Fibroblast of skin of back (primary cell): Measurements from ENCODE around the gene SNX19.
"Not testable (repeated sequence)": the region's sequence is repeated elsewhere in the genome, so short reads cannot be mapped to it uniquely, and the experiment has no call there.

Experiments used
- DNase-seq: peaks from one replicate; pipeline ENCODE4 v3.0.0-alpha.2; 2013

Gene SNX19

DNA sequence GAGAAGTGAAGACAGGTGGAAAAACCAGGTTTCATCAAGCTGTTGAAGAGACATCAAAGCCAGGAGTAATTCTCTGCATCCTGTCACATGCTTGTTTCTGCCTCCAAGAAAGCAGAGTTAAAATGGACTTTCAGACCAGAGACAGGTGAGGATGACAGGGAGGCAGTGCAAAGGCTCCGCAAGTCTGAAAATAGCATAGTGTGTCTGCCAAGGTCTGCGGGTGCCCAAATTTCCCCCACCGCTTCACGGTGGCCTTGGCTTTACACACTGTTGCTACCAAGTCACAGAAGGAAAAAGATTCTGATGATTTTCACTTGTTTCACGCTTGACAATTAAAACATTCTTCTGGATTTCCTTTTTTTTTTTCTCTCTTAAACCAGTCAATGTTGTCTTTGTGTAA lies 44.2 kb downstream of the SNX19 start:
- no peak for DNase-seq

DNA sequence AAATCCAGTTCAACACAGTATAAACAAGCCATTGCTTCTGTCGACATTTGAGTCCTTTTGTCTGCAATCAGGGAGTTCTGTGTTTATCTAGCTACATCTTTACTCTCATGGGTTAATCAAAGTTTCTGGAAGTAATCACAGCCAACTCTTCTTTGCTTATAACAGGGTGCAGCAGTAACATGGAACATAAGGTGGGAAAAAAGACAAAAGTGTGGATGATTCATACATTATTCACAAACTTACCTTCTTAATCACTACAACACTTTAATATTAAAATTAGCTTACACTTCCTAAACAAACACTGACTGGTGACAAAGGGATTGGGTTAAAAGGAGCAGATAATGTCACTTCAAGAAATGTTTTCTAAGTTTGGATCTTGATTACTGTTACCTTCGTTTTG lies 44.7 kb downstream of the SNX19 start:
- DNase-seq = no peak

DNA sequence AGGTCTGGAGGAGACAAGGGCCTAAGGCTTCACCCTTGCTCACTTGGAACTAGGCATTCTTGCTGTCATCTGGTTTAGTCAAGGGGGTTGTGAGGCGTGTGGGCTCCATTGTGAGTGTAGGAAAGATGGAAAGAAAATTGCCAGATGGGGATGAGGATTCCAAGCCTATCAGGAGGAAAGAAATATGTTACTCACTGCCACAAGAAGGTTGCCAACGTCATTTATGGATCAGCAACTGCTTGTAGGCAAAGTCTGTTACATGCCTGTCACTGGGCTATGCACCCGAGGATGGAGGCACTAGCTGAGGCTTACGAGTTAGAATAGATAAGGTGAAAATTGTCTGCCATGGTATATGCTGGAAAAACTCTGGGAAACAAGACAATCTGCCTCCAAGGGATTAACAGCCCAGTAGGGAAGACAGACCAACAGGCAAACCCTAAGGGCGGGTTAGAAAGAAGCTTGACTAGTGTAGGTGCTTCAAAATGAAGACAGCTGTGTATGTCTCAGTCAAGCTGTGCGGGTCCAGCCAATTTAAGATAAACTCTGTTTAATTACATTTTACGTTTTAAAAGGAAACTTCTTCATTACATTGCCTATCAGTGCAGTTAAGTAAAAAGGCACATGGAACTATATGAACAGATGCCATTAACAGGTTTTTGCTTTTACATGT lies 47.4 kb downstream of the SNX19 start:
- DNase-seq = no peak

DNA sequence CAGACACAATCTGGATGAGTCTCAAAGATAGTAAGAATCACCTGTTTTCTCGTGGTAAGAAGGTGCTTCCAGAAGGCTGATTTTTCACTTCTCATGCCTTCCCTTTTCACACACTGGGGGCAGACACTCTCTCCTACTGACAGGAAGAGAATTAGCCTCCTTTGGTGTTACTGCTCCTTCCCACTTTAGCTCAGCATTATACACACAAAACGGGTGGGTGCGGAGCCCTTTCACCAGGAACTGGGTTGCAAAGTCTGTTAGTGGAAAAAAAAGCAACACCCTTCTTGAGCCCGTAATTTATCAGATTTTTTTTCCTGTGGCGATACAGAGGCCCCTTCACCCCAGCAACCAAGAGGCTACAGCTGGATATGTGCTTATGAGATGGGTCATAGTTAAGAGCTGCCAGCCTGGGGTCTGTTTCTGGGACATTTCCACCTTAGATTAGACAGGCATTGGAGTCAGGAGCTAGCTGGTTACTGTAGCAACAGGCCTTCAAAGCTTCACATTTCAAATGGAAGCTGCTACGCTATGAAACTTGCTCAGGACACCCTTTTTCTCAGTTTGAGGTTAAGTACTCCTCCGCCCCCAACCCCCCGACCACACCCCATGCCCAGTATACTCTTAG lies 48.1 kb downstream of the SNX19 start:
- no peak for DNase-seq

DNA sequence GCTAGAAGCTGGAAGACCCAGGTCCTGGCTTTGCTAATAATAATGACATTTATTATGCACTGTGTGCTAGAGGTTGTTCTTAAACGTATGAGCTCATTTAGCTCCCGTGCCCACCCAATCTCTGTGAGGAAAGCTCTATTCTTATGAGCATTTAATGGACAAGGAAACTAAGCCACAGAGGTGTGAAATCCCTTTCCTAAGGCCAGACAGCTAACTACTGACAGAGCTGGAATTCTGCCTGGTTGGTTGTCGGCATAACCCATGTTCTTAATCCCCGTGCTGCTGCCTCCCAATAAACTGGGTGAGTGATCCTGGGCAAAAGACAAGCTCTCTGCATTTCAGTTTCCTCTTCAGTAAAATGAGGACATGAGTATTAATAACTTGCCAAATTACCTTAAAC lies 49.4 kb downstream of the SNX19 start:
- no peak for DNase-seq

DNA sequence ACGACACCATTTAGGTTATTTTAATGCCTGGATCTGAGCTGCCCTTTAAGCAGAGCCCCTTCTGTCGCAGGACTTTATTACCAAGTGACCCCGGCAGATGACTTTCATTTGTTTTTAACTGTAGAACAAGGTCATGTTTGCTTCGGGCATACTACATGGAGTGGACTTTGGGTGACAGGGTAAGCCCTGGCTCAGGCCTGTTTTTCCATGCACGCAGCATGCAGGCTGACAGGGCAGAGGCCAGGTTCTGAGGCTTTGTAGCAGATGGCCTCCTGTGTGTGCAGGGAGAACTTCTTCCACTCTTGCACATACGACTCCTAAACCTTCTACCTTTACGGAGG lies 50.5 kb downstream of the SNX19 start:
- no peak for DNase-seq

DNA sequence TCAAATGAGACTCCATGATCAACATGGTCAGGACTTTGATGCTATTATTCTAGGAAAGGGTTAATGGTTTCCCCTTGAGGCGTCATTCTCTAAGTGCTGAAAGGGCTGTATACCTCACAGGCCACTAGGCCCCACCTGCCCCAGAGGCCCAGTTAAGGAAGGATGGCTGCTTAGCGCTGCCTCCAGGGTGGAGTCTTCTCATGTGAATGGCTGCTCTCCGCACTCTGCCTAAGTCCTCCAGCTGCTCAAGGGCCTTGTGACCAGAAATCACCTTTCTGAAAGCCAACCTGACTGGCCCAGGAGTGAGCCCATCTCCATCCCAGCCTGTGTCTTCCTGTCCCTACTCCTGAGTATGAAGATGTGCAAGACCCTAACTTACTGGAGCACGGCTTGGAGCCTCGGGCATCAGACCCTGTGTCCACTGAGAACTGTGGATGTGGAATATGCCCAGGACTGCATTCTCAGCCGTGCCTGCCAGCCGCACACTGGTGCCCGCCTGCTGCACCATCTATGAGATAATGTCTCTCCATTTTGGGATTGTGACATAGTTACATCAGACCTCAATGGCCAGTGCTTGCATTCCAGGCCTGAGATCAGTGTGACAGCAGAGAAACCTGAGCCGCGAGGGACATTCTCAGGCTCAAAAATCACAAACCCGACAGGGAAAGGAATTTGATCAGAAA lies 51.0 kb downstream of the SNX19 start:
- DNase-seq = peak; percentile 79

DNA sequence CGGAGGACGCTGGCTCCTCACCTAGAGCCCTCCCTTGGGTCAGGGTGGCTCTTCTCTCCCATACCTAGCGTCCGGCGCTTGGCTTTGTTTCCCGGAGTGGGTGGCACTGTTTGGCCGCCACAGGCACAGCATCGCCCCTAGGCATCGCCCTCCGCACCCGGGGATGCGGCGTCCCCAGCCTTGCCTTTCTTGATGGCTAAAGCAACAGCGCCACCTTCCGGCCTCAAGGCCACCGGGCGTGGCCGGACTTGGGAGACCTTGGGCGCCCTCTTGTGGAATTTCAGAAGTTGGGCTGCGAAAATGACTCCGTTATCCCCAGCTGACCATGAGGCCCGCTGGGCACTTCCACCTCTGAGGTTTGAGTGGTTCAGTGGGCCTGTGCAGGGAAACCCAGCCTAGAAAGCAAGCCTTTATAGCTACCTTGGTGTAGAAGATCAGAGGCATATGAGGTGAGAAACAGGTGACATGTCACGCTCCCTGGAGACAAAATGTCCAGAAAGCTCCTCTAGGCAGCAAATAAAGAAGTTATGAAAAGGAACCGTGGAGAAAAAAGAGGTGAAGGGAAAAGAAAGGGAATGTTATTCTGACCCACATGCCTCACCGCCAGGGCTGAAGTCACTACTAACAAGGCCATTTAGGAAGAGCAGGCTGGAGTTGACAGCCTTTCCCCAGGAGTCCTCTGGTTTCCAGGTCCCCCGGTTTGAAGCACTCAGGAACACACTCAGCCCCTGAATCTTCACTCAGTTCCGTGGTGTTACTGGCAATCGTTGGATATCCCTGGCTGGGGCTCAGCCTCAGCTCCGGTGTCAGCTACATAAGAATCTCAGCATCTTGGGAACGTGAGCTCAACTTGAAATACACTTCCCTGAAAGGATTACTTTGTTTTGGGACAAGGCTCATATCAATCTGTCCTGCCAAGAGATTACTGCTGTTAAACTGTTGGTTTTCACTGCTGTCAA lies 54.1 kb downstream of the SNX19 start:
- DNase-seq = peak; percentile 80

DNA sequence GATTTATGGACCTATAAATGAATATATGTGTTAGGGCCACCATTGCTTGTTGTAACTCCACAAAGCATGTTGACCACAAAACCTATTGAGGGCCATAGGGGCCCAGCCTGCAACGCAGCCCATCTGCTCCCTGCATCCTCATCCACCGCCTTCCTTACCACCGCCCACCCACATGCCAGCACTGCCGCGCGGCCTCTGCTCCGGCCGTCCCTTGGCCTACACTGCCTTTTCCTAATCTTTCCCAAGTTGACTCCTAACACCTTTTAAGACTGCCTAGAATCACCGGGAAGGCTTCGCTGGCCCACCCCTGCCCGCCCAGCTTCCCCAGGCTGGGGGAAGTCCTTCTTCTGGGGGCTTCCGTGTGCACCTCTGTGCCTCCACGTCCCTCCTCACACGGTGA lies 55.0 kb downstream of the SNX19 start:
- DNase-seq = no peak

DNA sequence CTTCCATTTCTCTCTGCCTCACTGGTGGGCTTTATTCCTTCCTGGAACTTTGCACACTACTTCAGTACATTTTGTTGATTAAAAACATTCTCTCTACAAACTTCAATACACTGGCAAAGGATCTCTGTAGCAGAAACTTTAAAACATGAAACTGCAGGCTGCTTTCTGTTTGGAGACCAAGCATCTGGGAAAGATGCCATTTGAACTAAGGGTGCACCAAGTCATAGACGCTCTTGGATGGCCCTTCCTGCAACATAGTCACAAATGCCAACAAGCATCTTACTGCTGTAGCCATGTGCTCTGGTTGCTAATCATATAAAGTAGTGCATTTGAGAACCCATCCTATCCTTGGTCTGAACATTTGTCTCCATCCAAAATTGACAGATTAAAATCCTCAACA lies 56.4 kb downstream of the SNX19 start:
- no peak for DNase-seq

DNA sequence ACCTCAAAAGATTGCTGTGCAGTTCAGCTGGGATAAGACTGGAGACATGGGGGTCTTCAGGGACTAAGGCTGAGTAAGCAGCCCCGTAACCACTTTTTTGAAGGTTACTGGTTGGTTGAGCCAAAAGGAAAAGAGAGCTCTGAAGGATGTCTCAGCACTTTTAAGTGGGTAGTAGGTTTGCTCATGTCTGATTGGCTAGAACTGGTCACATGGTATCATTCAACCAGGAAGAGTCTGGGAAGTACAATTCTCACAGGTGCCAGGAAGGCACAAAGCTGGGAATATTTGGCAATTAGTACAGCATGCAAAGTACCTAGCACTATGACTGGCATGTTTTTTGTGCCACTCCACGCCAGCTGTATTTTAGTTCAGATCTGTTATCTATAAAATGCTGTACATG lies 58.1 kb downstream of the SNX19 start:
- no peak for DNase-seq

DNA sequence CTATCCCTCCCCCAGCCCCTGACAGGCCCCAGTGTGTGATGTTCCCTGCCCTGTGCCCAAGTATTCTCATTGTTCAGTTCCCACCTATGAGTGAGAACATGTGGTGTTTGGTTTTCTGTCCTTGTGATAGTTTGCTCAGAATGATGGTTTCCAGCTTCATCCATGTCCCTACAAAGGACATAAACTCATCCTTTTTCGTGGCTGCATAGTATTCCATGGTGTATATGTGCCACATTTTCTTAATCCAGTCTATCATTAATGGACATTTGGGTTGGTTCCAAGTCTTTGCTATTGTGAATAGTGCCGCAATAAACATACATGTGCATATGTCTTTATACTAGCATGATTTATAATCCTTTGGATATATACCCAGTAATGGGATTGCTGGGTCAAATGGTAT lies 60.6 kb downstream of the SNX19 start:
- not testable (repeated sequence) for DNase-seq

DNA sequence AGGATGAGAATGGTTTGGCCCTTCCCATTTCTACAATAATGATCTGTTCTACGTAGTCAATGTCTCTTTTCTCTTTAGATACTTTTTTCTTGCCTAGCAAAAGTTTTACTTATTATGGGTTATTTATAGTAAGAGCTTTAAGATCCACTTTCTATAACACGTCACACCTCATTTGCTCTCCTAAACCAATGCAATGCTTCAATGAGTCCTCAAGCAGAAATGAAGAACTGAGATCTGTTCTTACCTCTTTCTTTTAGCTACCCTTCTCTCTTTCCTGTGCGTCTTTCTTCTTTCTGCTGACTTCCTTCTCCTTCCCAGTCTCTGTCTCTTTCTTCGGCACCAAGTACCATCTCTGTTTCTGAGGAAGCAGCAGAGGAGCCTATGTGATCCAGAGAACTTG lies 61.8 kb downstream of the SNX19 start:
- DNase-seq = no peak

DNA sequence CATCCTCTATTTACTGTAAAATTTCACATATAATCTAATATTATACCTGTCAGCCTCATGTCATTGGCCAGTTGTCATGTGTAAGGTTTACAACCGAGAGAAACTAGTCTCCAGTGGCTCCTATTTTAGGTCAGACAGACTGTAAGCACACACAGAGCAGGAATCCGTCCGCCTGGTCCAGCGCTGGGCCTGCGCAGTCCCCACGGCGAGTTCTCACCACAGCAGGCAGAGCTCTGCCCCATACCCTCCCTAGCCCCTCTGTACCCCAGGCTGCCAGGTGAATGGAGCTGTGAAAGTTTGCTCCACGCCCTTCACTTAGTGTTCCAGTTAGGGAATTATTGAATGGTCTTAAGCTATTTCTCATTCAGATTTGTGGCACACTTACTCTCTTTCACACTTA lies 63.7 kb downstream of the SNX19 start:
- no peak for DNase-seq

DNA sequence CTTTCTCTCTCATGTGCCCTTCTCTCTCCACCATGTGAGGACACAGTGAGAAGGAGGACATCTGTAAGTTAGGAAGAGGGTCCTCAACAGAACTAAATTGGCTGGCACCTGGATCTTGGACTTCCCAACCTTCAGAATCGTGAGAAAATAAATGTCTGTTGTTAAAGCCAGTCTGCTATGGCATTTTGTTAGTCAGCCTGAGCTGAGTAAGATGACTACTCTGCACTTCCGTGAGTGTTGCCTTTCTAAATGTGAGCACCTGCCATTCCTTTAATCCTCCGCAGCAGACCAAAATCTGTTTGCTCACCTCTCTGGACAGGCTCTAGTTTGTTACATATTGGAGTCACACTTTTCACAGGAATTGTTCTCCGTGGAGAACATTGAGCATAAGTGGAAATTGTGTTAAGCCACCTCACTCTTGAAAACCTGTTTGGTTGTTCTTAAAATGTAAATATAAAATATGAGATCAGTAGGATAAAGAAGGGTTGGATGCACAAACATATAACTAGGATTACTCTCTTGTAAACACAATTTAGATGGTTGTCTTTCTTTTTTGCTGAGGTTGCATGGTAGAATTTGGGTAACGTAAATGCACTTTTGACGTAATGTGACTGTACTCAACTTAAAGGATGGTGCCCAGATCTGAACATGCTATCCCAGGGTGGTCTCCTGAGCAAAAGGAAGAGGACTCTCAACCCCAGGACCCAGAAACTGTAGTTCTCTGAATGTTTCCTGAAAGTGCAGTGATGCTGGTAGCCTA lies 65.9 kb downstream of the SNX19 start:
- no peak for DNase-seq

DNA sequence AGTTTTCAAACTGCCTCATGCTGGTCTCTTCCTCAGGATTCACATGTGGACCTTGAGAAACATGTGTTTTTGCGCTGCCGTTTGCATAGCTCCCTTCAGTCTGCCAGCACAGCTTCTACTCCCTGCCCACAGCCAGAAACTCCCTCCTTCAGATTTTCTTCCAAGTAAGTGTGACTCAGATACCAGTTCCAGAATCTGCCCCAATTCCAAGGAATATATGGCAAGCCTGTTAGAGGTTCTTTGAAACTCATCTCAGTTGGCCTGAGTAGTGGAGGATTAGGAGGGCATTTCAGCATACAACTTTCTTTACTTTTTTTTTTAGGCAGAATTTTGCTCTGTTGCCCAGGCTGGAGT lies 67.1 kb downstream of the SNX19 start:
- peak; percentile 90 for DNase-seq

DNA sequence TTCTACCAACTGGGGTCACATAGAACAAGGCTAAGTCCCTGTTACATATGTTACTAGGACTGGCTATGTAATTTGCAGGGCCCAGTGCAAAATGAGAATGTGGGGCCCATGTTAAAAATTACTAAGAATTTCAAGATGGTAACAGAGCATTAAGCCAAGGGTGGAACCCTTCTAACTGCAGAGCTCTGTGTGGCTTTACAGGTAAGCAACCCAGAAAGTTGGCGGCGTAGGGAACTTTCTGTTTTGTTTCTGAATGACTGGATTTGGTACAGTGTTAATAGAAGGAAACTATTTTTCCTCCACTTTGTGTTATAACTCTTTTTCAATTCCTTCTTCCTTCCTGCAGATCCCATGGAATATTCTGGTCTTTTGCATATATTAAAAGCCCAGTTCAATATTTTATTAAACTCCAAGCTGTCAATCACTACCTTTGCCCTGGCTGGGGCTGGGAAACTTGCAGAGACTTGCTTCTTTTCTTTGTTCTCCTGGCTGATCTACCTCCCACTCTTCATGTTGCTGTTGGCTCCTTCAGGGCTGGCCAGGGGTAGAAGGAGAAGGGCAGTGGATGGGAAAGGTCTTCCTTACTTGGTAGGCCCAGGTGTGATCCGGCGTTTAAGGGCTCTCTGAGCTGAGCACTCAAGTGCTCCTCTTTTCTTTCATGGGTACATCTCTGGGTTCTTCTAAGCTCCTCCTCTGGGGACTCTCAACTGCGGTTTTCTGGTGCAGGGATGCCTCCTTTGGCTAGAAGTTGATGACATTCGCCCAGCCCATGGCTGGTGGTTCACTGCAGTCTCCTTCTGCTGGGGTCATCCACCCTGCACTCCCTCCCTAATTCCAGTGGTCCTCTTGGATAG lies 67.7 kb downstream of the SNX19 start:
- DNase-seq = no peak

DNA sequence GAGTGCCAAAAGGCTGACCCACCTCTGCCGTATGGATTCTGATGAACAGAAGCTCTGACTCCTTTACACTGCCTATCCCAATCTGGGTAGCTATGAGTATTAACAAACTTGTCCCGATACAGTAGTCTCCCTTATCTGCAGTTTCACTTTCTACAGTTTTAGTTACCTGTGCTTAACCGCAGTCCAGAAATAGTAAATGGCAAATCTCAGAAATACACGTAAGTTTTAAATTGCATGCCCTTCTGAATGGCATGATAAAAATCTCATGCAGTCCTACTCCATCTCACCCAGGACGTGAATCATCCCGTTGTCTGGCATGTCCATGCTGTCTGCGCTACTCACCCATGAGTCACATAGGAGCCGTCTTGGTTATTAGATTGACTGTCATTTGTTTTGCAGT lies 68.8 kb downstream of the SNX19 start:
- DNase-seq = peak; percentile 97

DNA sequence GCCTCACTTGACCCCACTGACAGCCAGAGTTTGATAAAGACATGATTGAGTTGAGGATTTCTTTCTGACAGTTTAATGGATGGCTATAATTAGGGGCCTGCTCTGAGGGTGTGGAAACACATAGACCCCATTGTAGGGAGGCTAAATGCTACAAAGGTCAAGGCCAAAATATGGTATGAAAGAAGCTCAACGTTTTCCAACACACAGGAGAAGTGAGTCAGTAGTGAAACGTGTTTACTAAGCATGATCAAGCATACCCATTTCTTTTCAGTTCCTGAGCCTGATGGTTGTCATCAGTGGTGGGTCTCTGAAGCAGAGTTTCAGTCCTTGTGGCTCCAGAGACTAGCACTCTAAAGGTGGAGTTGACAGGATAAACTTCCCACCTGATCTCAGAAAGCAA lies 69.7 kb downstream of the SNX19 start:
- peak; percentile 53 for DNase-seq

DNA sequence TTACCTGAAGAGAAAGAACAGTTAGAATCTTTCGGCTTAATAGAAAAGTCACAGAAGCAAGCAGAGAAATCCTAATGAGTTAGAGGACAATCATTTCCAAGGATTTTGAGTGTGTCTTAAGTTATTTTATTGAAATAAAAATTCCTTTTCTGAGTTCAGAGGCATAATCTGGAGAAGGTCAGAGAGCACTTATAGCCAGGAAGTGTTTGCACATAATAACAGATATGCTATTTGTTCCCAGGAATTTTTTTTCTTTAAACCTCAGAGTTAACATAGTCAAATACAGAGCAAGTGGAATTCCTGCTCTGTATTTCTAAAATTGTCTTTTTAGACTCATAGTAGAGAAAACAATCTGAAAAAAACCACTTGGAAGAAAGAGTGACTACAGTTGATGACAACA lies 74.3 kb downstream of the SNX19 start:
- no peak for DNase-seq

DNA sequence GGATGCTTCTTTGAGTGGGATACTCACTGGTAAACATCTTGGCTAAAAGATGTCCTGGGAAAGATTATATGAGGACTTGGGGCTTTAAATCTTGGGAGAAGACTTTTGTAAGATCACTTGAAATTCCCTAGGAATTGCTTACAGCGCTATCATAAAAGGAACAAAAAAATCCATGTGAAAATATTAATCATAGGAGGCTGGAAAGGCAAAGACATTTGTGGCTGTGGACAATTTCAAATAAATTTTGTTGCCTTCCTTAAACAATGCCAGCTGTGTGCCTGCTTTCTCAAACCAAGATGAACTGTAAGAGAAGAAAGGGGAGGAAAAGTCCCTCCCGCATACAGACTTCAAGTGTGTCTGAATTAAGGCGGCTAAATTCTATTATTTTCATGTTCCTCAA lies 75.6 kb downstream of the SNX19 start:
- DNase-seq = no peak
